Measurements from ENCODE around the gene AXL.
A peak's percentile ranks its signal among the peaks of the same experiment; 100 is the strongest.
"Not testable (repeated sequence)": the region's sequence is repeated elsewhere in the genome, so short reads cannot be mapped to it uniquely, and the experiment has no call there.

The AXL gene

GRCh38 chr19:41218615-41219507 lies at the start of gene AXL:
Gene AXL, plus strand, starts transcription at chr19:41219223. Its CDS starts 170 bp downstream, at chr19:41219393.
- peak; percentile 69 for DNase-seq (ENCODE audit: low read depth)

DNA sequence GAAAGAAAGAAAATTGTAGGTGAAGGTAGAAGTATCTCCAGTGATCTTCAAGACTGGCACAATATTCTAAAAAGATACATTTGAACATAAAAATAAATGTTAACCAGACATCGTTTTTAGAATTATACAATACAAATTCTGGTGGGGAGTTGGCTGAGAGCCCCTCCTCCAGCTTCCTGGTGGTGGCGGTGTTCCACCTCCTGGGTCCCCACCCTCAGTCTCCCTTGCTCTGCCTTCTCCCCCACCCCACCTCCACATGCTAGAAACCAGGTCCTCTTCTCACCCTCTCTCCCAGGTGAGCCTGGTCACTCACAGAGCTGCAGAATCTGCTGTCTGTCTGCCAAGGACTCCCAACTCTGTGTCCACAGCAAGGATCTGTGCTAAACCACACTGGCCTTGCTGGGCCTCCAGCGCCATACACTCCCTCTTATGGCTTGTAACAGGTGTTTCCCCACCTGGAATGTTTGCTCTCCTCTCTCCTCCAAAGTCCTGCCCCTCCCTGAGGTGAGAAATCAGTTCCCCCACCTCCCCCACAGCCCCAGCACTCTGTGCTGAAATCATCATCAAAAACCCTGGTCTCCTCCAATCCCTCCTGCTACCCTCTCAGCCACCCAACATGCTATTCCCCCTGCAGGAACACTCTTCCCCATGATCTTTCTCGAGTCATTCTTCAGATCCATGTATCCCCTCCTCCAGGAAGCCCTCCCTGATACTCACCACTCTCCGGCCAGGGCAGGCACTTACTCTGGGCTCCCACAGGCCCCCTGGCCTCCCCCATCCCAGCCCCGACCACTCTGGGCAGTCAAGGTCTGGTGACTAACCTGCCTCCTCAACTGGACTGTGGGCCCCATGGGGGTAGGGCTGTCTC lies 46.5 kb upstream of the AXL start:
- DNase-seq (ENCODE audit: low read depth): no peak

DNA sequence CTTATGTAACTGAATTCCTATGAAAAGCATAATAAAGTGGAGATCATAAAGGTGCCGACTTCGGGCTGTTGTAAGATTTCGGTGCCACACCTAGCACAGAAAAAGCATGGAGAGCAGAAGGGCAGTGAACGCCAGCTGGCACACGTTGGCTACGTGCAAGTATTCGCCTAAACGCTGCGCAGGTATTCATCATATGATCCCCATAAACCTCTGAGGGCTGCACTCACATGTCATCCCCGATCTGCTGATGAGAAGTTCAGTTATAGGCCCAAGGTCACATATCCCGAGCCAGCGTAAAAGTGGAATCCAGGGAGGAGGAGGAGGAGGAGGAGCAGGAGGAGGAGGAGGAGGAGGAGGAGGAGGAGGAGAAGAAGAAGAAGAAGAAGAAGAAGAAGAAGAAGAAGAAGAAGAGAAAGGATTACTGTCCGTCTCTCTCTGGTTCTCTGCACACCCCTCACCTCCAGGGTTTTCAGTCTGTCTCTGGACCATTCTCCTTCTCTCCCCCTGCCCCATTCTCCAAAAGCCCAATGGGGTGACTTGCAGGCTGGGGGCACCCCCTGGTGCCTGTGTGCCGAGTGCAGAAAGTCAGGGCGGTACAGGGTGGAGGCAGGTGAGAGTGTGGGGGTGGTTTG lies 44.6 kb upstream of the AXL start:
- DNase-seq (ENCODE audit: low read depth): no peak

- peak; percentile 23 for DNase-seq (ENCODE audit: low read depth)
These were observed 42.9 kb upstream of the AXL start for GRCh38 chr19:41175801-41176777.

DNA sequence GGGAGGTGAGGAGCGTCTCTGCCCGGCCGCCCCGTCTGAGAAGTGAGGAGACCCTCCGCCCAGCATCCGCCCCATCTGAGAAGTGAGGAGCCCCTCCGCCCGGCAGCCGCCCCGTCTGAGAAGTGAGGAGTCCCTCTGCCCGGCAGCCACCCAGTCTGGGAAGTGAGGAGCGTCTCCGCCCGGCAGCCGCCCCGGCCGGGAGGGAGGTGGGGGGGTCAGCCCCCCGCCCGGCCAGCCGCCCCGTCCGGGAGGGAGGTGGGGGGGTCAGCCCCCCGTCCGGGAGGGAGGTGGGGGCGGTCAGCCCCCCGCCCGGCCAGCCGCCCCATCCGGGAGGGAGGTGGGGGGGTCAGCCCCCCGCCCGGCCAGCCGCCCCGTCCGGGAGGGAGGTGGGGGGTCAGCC lies 38.9 kb upstream of the AXL start:
- not testable (repeated sequence) for DNase-seq (ENCODE audit: low read depth)

DNA sequence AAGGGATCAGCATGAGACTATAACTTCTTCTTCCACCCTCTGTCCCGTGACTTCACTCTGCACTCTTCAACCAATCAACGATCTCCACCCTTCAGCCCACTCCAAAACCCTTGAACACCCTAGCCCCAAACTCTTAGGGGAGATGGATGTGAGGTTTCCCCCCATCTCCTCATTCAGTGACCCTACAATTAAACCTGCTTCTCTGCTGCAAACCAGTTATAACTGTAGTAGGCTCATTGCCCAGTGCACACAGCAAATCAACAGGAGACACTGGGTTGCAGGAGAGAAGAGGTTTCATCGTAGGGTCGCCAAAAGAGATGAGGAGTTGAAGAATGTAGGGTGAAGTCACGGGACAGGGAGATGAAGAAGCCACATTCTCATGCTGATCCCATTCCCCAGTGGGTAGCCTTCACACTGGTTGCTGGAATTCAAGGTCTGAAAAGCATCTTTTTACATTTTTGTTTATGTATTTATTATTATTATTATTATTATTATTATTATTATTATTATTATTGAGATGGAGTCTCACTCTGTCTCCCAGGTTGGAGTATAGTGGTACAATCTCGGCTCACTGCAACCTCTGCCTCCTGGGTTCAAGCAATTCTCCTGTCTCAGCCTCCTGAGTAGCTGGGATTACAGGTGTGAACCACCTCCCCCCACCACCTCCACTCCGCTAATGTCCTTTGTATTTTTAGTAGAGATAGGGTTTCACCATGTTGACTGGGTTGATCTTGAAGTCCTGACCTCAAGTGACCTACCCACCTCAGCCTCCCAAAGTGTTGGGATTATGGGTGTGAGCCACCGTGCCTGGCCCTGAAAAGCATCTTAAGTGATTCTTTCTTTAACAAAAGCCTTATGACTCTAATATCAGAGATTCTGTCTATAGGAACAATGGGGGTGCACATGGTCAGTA lies 31.8 kb upstream of the AXL start:
- no peak for DNase-seq (ENCODE audit: low read depth)

GRCh38 chr19:41187884-41188279 lies 31.1 kb upstream of the AXL start:
- no peak for DNase-seq (ENCODE audit: low read depth)

- DNase-seq (ENCODE audit: low read depth): no peak
These were observed 29.5 kb upstream of the AXL start for GRCh38 chr19:41189425-41190065.

DNA sequence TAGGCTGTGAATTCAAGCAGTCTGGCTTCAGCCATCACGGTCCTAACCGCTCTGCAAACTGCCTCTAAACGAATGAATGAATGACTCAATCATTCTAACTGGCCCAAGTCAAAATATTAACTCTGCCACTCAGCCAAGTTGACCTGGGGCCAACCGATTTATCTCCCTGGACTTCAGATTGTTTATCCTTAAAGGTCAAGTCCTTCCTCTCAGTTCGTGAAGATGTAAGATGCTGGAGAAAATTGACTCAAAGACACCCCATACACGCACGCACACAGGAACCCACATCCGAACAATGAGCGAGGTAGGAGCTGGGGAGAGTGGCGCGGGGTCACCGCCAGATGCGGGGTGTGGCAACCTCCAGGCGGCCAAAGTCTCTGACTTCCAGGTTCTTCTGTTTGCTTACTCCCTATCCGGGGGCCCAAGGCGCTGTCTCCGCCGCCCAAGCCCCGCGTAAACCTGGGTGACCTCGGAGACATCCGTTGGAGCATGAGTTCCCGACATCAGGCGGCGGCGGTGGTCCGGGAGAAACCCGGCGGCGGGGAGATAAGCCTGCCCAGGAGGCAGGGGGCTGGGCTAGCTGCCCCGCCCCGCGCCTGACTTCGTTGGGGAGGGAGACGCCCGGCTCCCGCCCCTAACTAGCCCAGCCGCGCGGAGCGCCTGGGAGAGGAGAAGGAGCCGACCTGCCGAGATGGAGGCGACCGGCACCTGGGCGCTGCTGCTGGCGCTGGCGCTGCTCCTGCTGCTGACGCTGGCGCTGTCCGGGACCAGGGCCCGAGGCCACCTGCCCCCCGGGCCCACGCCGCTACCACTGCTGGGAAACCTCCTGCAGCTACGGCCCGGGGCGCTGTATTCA lies 26.2 kb upstream of the AXL start, which contains the start of gene CYP2S1:
TSS of gene CYP2S1 (plus strand) at position 646 of the 856 bp plus-strand sequence. CDS start at position 692, 46 bp downstream.
- no peak for DNase-seq (ENCODE audit: low read depth)

DNA sequence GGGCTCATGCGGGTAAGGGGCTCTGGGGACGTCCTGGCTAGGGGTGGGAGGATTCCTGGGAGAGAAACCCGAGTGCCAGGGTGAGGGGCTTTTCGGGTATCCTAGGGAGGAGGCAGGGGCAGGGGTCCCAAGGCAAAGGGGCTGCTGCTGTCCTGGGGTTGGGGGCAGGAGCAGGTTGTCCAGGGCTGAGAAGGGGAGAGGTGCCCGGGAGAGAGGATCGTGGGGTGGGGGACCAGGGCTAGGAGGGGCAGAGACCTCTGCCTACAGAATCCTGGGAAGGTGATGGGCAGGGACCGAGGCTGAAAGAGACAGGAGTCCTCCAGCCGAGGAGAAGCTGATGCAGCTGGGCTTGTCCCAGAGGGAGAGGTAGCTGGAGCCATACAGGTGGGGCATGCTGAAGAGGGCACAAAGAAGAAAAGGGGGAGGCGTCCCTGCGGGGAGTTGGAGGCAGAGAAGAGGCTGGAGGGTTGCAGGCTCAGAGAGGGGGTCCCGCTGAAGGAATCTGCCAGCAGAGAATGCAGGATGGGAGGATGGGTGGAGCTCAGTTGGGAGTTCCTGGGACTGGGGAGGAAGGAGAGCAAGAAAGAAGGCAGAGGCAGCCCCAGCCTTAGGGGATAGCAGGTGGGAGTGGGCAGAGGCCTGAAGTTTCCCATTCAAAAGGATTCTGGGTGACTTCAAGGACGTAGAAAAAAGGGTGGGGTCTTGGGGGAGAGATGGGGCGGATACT lies 25.4 kb upstream of the AXL start:
- DNase-seq (ENCODE audit: low read depth): no peak

- DNase-seq (ENCODE audit: low read depth): no peak
These were observed 24.9 kb upstream of the AXL start for GRCh38 chr19:41194157-41194552.

- no peak for DNase-seq (ENCODE audit: low read depth)
These were observed 23.1 kb upstream of the AXL start for GRCh38 chr19:41195675-41196497.

- DNase-seq (ENCODE audit: low read depth): no peak
These were observed 20.5 kb upstream of the AXL start for GRCh38 chr19:41198559-41198958.

- DNase-seq (ENCODE audit: low read depth): no peak
These were observed 15.7 kb upstream of the AXL start for GRCh38 chr19:41203371-41203770.

DNA sequence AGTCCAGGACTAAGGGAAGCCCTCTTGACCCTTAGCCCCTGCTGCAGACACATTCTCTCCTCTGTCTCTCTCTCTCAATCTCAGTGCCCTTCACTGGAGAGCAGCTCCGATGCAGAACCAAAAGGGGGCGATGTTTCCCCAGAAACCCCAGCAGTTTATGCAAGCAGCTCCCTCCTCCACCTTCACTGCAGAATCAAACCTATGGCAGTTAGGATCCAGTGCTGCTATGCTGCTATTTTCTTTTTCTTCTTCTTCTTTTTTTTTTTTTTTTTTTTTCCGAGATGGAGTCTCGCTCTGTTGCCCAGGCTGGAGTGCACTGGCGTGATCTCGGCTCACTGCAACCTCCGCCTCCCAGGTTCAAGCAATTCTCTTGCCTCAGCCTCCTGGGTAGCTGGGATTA lies 14.7 kb upstream of the AXL start:
- peak; percentile 77 for DNase-seq (ENCODE audit: low read depth)

- DNase-seq (ENCODE audit: low read depth): no peak
These were observed 13.0 kb upstream of the AXL start for GRCh38 chr19:41205995-41206394.

DNA sequence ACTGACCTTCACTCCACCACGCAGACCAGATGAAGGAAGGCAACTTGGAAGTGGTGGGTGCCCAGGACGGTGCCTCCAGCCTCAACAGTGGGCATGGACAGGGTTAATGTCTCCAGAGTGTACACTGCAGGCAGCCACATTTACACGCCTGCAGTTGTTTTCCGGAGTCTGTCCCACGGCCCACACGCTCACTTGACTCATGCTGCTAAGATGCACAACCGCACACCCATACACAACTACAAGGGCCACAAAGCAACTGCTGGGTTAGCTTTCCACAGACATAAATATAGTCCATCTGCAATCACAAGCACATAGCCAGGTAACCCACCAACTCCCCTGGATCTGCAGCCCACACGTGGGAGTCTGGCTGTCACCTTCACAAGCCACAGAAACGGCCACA lies 12.6 kb upstream of the AXL start:
- no peak for DNase-seq (ENCODE audit: low read depth)
